A673 (cell line): ENCODE measurements around the gene REP15.

Experiments used
- CTCF ChIP-seq: fragments of 300-800, 200-600 bp; sonication (generic); conservative IDR thresholded peaks from 2 replicates; pipeline ENCODE4 v1.5.1; 2017; ENCODE audit warnings: low read depth, mild to moderate bottlenecking, antibody characterized with exemption, low read length, moderate library complexity, mixed read lengths
- EZH2 ChIP-seq: fragments of 200-600 bp; sonication (generic); IDR thresholded peaks from 2 replicates; pipeline ENCODE4 v1.6.1; 2017; ENCODE audit warnings: borderline replicate concordance, low read depth, mild to moderate bottlenecking, mixed read lengths, antibody characterized with exemption, low read length; ENCODE audit not compliant: poor library complexity, severe bottlenecking

GRCh38 chr12:27665704-27666103 lies 30.5 kb upstream of the REP15 start:
- TF ChIP-seq CTCF (no peak), EZH2 (no peak)
